HL-60 (cell line): ENCODE measurements around the gene CLEC9A.

ENCODE experiments used
- DNase-seq, 2 experiments: peaks; one replicate each; pipeline ENCODE4 v3.0.0-alpha.2; 2010 to 2020; ENCODE audit warnings: low read depth in 1 of 2, low spot score in 1 of 2
- H3K27ac ChIP-seq: fragments of 250-450 bp; sonication (Bioruptor Pico); replicated peaks from 2 replicates; pipeline ENCODE4 v1.5.1; 2020; ENCODE audit warnings: mild to moderate bottlenecking, moderate library complexity
- H3K27me3 ChIP-seq: fragments of 250-450 bp; sonication (Bioruptor Pico); 2 replicates; pipeline ENCODE4 v1.5.1; 2021; ENCODE audit warnings: mild to moderate bottlenecking, moderate library complexity; ENCODE audit not compliant: insufficient read depth, poor library complexity, severe bottlenecking
- H3K4me3 ChIP-seq: replicated peaks from 2 replicates; pipeline ENCODE4 v1.5.1; 2011; ENCODE audit warnings: mild to moderate bottlenecking, control low read depth, low read length; ENCODE audit not compliant: insufficient read depth
- GABPA ChIP-seq: IDR thresholded peaks from 2 replicates; pipeline ENCODE4 v1.6.1; 2012; ENCODE audit warnings: low read depth
- POLR2AphosphoS5 ChIP-seq: IDR thresholded peaks from 2 replicates; pipeline ENCODE4 v1.6.1; 2012; ENCODE audit warnings: low read depth
- SPI1 ChIP-seq: IDR thresholded peaks from 2 replicates; pipeline ENCODE4 v1.6.1; 2012; ENCODE audit warnings: low read depth, mild to moderate bottlenecking, borderline replicate concordance
- TF ChIP-seq, protein P1 (sequence below): IDR thresholded peaks from 2 replicates; pipeline ENCODE4 v1.6.1; 2012; ENCODE audit warnings: low read depth; ENCODE audit not compliant: insufficient replicate concordance
- TF ChIP-seq, protein P2 (sequence below): IDR thresholded peaks from one replicate; pipeline ENCODE4 v1.5.1; 2011; ENCODE audit warnings: low read length, control low read depth, inconsistent platforms; ENCODE audit not compliant: insufficient read depth

CLEC9A gene

DNA sequence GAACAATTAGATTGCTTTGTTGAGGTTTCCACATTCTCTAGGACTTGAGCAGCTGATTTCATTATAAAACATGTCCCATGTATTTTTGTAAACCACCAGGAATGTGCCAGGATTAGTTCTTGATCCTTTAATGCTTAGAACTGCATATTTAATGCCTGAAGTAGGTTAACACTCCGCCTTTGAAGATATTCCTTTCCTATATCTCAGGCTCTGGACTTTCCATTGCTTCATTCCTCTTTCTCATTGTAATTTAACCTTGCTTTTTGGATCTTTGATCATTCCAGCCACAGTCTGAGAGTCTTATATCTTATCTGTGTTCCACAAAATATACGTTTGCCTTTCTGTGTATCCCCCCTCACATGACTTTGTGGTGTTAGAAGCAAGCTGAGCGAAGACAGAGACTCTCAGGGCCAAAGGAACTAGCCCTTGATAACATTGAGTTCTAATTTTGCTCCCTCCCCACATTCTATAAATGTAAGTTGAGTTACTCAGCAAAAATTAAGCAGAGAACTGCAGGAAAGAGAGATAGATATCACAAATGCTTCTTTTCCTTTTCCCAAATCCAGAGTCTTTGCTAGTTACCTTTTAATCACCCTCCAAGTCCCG, 29.2 kb upstream of the CLEC9A start:
- DNase-seq, result no peak

DNA sequence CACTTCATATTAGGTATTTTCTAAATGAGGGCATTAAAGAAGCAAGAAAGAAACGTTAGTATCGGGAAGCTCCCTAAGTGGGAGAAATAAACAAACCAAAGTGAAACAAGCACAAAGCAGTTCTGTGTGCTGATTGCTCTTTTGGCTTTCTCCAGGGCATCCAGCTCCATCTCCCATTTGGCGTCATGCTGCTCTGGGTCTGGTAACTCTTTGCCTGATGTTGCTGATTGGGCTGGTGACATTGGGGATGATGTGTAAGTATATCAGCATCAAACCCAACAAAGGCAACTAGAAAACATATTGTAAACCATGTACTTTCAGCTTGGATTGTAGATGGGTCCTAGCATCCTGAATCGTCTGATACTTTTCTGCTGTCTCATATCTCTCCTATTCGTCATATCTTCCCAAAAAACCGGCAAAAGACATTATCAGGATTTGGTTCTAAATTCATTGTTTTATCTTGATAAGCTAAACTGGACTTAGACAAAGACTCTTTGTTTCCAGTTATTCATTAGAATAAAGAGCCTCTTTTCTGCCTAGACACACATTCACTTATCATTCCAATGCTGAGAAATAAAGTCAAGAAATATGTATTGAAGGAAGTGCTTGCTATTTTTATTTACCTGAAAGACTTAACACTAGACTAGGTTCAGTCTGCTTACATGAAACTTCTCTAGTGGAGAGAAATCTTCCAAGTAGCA, 17.7 kb upstream of the CLEC9A start:
- Histone ChIP-seq H3K27me3 (no peaks in the 10 kb centered on the region), H3K4me3 (no peak overlapping the region), H3K27ac (no peak overlapping the region)
- no peak for DNase-seq
- TF ChIP-seq GABPA (no peak), POLR2AphosphoS5 (no peak), SPI1 (no peak)
- TF ChIP-seq, protein P1, sequence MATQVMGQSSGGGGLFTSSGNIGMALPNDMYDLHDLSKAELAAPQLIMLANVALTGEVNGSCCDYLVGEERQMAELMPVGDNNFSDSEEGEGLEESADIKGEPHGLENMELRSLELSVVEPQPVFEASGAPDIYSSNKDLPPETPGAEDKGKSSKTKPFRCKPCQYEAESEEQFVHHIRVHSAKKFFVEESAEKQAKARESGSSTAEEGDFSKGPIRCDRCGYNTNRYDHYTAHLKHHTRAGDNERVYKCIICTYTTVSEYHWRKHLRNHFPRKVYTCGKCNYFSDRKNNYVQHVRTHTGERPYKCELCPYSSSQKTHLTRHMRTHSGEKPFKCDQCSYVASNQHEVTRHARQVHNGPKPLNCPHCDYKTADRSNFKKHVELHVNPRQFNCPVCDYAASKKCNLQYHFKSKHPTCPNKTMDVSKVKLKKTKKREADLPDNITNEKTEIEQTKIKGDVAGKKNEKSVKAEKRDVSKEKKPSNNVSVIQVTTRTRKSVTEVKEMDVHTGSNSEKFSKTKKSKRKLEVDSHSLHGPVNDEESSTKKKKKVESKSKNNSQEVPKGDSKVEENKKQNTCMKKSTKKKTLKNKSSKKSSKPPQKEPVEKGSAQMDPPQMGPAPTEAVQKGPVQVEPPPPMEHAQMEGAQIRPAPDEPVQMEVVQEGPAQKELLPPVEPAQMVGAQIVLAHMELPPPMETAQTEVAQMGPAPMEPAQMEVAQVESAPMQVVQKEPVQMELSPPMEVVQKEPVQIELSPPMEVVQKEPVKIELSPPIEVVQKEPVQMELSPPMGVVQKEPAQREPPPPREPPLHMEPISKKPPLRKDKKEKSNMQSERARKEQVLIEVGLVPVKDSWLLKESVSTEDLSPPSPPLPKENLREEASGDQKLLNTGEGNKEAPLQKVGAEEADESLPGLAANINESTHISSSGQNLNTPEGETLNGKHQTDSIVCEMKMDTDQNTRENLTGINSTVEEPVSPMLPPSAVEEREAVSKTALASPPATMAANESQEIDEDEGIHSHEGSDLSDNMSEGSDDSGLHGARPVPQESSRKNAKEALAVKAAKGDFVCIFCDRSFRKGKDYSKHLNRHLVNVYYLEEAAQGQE, result no peak
- TF ChIP-seq, protein P2, sequence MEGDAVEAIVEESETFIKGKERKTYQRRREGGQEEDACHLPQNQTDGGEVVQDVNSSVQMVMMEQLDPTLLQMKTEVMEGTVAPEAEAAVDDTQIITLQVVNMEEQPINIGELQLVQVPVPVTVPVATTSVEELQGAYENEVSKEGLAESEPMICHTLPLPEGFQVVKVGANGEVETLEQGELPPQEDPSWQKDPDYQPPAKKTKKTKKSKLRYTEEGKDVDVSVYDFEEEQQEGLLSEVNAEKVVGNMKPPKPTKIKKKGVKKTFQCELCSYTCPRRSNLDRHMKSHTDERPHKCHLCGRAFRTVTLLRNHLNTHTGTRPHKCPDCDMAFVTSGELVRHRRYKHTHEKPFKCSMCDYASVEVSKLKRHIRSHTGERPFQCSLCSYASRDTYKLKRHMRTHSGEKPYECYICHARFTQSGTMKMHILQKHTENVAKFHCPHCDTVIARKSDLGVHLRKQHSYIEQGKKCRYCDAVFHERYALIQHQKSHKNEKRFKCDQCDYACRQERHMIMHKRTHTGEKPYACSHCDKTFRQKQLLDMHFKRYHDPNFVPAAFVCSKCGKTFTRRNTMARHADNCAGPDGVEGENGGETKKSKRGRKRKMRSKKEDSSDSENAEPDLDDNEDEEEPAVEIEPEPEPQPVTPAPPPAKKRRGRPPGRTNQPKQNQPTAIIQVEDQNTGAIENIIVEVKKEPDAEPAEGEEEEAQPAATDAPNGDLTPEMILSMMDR, result no peak

More for the DNA sequence above, 29.2 kb upstream of the CLEC9A start:
- H3K27ac ChIP-seq, result no peak overlapping the region
- no peak overlapping the region for H3K4me3 ChIP-seq
- no peak for TF ChIP-seq POLR2AphosphoS5
- TF ChIP-seq, protein P2, result no peak
- TF ChIP-seq GABPA, result no peak
- no peak for TF ChIP-seq SPI1
- TF ChIP-seq, protein P1, result no peak
- H3K27me3 ChIP-seq, result no peaks in the 10 kb centered on the region

DNA sequence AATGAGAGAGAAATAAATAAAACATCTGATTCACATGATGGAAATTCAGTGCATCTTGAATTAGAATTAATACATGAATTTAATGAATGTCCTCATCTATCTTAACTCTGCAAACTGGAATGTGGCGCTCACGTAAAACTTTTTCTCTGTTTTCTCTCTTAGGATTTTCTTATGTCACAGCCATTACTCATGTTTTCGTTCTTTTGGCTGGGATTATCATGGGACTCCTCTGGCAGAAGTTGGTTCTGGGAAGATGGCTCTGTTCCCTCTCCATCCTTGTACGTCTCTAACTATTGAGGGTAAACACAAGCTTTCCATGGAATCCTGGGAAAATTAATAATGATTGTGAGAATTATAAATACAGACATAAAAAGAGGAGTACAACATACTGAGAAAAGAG, 15.0 kb upstream of the CLEC9A start:
- no peak for TF ChIP-seq GABPA
- TF ChIP-seq, protein P1, result no peak
- no peak for TF ChIP-seq SPI1
- Histone ChIP-seq H3K4me3 (no peak overlapping the region), H3K27me3 (no peaks in the 10 kb centered on the region), H3K27ac (no peak overlapping the region)
- no peak for DNase-seq
